HG03103 (cell line): Measurements from ENCODE around the gene USP51.
"Not testable (repeated sequence)": the region's sequence is repeated elsewhere in the genome, so short reads cannot be mapped to it uniquely, and the experiment has no call there.

ENCODE experiments used
- ATAC-seq: cut with Tn5 transposase; IDR thresholded peaks from one replicate; pipeline ENCODE4 v1.9.1; 2021; ENCODE audit warnings: low read depth; ENCODE audit not compliant: unreplicated experiment

USP51 gene

DNA sequence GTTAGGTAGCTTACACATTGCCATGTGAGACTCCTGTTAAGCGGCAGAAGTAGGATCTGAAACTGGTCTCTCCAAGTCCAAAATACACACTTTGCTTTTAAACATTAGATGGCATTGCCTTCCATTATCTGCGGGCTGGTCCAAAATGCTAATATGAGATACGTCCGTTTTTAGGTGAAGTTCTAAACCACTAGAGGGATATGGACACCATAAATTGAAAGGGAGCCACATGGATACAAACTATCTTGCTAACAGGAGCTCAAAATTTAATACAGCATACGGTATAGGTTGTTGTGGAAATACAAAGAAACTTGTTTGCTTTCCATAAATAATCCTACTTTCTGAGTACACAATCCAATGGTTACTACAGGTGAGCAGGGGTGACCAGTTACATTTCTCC lies 23.9 kb downstream of the USP51 start:
- not testable (repeated sequence) for ATAC-seq

DNA sequence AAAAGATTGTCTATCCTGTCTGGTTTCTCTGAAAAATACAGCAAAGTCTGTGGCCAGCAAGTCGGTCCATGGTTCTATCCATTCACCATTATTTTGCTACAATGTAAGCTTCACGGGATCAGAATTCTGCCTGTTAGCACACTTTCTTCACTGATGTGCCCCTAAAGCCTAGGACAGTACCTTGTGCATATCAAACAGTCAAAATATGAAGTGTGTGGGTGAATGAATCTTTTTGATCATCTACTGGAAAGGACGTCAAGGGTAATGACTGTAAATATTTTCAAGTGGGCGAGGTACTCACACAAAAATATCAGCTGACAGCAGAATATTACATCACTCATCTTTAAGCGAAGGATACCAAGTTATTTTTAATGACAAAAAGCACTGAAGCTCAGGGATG lies 24.5 kb downstream of the USP51 start:
- ATAC-seq, result not testable (repeated sequence)

DNA sequence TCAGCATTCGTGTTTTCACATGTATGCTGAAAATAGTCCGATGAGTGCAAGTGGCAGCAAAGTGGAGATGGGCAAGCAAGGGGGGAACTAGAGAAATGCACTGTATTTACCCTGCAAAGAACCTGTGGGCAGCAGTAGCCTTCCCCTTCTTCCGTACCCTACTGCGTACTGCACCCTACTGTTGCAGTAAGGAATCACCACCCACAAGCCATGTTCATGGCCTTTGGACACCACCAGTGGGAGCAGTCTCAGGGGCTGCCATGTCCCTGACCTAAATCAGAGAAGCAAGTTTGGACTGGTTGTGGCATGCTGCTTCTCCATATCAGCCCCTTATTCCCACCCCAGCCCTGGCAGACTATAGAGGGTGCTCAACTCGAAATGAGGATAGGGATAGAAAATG lies 25.6 kb downstream of the USP51 start:
- not testable (repeated sequence) for ATAC-seq

DNA sequence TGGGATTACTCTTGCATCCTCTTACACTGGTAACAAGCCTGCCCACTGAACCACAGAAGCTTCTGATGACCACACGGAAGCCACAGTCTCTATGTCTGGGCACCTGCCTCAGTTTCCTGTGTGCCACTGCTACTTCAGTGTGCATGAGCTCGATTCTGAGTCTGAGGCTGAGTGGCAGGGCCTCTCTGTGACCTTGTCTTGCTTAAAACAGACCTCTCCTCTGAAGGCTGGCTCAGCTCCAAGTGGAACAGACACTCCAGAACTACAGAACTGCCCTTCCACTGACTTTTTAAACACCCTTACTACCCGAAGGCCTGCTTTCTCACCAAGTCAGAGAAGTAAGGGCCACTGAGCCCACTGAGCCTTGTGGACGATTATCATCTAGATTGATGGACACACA lies 29.7 kb downstream of the USP51 start:
- not testable (repeated sequence) for ATAC-seq

DNA sequence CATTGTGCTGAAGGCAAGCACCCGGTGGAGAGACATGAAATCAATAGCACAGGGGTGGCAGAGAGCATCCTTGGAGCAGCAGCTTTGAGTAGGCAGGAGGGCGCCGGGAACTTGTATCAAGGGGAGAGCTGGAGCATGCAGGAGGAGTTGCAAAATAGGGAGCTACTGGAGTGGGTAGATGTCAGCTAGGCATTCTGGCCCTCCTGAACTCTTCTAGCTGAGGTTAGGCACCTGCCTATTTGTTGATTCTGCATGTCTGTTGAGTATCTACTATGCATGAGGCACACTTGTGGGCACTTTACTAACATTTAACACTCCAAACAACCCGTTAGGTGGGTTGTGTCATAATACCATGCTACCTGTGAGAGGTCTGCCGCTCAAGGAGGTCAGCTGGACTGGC lies 30.2 kb downstream of the USP51 start:
- not testable (repeated sequence) for ATAC-seq

DNA sequence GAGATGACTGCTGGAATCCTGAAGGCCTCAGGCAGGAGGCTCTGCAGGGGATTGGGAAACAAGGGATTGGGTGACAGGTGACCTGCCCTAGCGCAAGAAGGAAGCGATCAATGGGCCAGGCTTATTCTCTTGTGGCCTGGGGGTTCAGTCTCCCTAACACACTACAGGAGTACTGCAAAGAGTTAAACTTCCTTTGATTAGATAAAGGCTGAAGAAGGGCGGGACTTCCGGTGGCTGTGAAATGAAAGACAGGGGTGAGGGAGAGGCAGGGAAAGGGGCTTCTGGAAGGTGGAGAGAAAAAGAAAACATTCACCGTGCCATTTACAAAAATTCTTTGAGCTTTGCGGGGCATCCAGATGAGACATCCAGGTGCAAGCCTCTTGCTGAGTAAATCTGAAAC lies 33.9 kb downstream of the USP51 start:
- not testable (repeated sequence) for ATAC-seq

DNA sequence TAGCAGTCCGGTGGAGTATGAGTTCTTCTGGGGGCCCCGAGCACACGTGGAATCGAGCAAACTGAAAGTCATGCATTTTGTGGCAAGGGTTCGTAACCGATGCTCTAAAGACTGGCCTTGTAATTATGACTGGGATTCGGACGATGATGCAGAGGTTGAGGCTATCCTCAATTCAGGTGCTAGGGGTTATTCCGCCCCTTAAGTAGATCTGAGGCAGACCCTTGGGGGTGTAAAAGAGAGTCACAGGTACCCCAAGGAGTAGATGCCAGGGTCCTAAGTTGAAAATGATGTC lies 36.9 kb downstream of the USP51 start:
- ATAC-seq, result no peak

DNA sequence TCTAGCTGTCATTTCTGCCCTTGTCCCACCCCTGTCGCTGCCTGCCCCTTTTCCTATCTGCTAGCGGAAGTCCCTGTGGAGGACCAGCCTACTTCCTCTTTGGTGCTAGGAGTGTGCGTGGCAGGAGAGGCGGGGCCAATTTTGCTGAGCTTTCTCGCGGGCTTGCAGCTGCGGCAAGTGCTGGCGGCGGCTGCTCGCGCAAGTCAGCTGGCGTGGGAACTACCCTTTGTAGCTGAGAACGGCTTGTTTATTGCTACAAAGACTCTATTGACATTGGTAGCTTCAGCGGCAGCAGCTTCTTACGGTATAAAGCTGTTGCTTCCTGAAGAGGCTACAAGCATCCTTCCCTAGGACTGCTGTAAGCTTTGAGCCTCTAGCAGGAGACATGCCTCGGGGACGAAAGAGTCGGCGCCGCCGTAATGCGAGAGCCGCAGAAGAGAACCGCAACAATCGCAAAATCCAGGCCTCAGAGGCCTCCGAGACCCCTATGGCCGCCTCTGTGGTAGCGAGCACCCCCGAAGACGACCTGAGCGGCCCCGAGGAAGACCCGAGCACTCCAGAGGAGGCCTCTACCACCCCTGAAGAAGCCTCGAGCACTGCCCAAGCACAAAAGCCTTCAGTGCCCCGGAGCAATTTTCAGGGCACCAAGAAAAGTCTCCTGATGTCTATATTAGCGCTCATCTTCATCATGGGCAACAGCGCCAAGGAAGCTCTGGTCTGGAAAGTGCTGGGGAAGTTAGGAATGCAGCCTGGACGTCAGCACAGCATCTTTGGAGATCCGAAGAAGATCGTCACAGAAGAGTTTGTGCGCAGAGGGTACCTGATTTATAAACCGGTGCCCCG lies 37.4 kb downstream of the USP51 start, which contains the start of gene MAGEH1:
MAGEH1 (plus strand) TSS at position 138 of the 843 bp plus-strand sequence; CDS start at position 386, 248 bp downstream.
- peak; percentile 91 for ATAC-seq

DNA sequence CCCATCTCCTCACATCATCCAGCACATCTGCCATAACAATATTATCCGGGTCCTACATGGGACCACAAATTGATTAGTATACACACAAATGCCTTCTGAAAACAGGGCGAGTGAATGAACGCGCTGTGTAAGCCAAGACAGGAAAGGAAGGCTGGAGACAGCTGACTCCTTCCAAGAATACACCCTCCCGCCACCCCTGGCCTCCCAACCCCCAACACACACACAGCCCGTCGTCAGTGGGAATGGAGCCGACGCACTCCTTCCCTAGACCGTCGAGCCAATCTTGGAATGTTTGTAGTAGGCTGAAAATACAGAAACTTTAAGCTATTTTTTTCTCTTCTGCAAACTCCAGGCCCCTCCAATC lies 38.0 kb downstream of the USP51 start:
- peak; percentile 20 for ATAC-seq

DNA sequence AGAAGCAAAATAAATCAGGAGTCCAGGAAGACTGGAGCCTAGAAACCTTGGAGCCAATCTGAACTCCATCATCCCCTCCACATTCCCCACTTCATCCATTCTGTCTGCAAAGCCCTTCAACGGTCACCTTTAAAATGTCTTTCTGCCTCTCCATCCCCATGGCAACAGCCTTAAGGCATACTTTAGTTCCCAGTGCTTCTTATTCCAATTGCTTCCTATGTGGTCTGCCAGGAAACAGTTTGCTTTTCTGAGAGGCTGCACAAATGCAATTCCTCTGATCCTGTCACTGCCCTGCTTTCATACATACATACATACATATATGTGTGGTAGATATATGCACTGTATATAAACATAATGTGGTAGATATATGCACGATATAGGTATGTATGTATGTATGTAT lies 38.5 kb downstream of the USP51 start:
- ATAC-seq, result no peak

DNA sequence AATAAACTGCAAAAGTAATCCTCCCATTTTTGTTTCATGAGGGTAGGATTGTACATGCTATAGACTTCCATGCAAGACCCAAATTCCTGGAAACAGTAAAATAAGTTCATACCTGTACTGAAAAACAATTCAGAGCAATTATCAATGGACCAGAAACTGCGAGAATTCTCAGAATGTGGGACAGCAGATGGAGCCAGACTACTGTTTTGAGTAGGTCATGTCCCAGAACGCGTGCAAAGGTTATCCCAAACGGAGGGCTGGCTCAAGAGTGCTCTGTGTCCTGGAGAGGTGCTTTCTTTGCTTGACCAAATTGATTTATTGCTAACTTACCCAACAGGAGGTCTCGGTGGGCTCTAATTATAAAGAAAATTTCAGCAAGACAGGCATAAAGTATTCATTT lies 39.4 kb downstream of the USP51 start:
- ATAC-seq, result no peak

DNA sequence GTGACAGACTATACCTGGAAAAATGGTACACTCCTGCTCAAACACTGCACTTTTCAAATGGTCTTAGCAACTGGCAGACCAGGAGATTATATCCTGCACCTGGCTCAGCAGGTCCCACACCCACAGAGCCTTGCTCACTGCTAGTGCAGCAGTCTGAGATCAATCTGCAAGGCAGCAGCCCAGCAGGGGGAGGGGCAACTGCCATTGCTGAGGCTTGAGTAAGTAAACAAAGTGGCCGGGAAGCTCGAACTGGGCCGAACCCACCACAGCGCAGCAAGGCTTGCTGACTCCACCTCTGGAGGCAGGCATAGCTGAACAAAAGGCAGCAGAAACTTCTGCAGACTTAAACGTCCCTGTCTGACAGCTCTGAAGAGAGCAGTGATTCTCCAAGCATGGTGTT lies 46.2 kb downstream of the USP51 start:
- not testable (repeated sequence) for ATAC-seq
